Transverse colon (tissue), 4 donors: ENCODE results near the gene GRIK4. TPM values are rescaled to one million over a fixed set of nuclear protein-coding genes. Genes with fewer than 3 reads are reported as not detected.
"Not testable (repeated sequence)": the region's sequence is repeated elsewhere in the genome, so short reads cannot be mapped to it uniquely, and the experiment has no call there.

Experiments
- DNase-seq: peaks from one replicate; pipeline ENCODE4 v3.0.0-alpha.2; 2019
- H3K27ac ChIP-seq, 4 donors: fragments of 200-600 bp; sonication (generic); 2 replicates each; pipeline ENCODE4 v1.5.1; 2016 to 2018; ENCODE audit warnings: inconsistent platforms in 4 of 4
- H3K27me3 ChIP-seq: fragments of 200-600 bp; sonication (generic); 2 replicates; pipeline ENCODE4 v1.5.1; 2017; ENCODE audit warnings: inconsistent platforms
- H3K36me3 ChIP-seq, 4 donors: fragments of 200-600 bp; sonication (generic); 2 replicates each; pipeline ENCODE4 v1.5.1; 2017 to 2019; ENCODE audit warnings: inconsistent platforms in 4 of 4
- H3K4me1 ChIP-seq, 4 donors: fragments of 200-600 bp; sonication (generic); 2 replicates each; pipeline ENCODE4 v1.5.1; 2017 to 2020; ENCODE audit warnings: inconsistent platforms in 4 of 4
- H3K4me3 ChIP-seq, 4 donors: fragments of 200-600 bp; sonication (generic); 1 replicate in 1 of 4; 2 replicates in 3 of 4; pipeline versions ENCODE4 v1.5.1 to v1.6.1; 2017 to 2019; ENCODE audit warnings: inconsistent platforms in 4 of 4
- H3K9me3 ChIP-seq, 2 donors: fragments of 200-600 bp; sonication (generic); 2 replicates each; pipeline ENCODE4 v1.5.1; 2017 to 2019; ENCODE audit warnings: inconsistent platforms in 2 of 2
- EP300 ChIP-seq: sonication (generic); formaldehyde crosslinking; IDR thresholded peaks from one replicate; pipeline ENCODE4 v1.6.1; 2017; ENCODE audit warnings: antibody characterized with exemption, low read depth
- POLR2A ChIP-seq: fragments of 450-650 bp; IDR thresholded peaks from one replicate; pipeline ENCODE4 v1.6.1; 2016; ENCODE audit warnings: antibody characterized with exemption, mild to moderate bottlenecking, moderate library complexity
- POLR2AphosphoS5 ChIP-seq, 3 donors: sonication (generic); formaldehyde crosslinking; IDR thresholded peaks; one replicate each; pipeline ENCODE4 v1.6.1; 2016; ENCODE audit warnings: antibody characterized with exemption in 3 of 3
- WGBS, 2 donors: methylation state at CpG; one replicate each; pipeline ENCODE4 v1.1.5; 2018; ENCODE audit warnings: low coverage in 1 of 2; 5-methylcytosine and 5-hydroxymethylcytosine counted together
- in situ Hi-C, 4 donors: fragments of 200-750 bp; cut with MboI; loops; one replicate each; pipeline versions ENCODE4 v1.15.0 to v1.15.1; 2017; ENCODE audit warnings: low sequenced_read_pairs in 3 of 4, low pct_ligation_motif_present in 1 of 4, low pct_unique_long_range_greater_than_20kb in 1 of 4
- intact Hi-C: fragments of 100-400 bp; cut with DNase I; formaldehyde crosslinking; loops from one replicate; pipeline ENCODE4 v1.15.1; 2023; ENCODE audit warnings: low total_unique reads
- total RNA-seq, 4 donors: library from RNA; depleted of rRNA; stranded (reverse); fragments of >200 nt; gene quantifications; one replicate each; pipeline ENCODE4 v1.1.0, GENCODE V29; 2016
- TF ChIP-seq, protein P1 (sequence below), 5 experiments: fragments of 200-600 bp in 3 of 5; fragments of 450-650 bp in 2 of 5; sonication (generic) in 3 of 5; IDR thresholded peaks; 1 replicate in 2 of 5; 2 replicates in 3 of 5; pipeline ENCODE4 v1.5.1; 2016 to 2017; ENCODE audit warnings: antibody characterized with exemption in 5 of 5, inconsistent platforms in 3 of 5, mild to moderate bottlenecking in 2 of 5, moderate library complexity in 1 of 5

The GRIK4 gene
- total RNA-seq, 4 donors from 2014 or later, result 2.6 TPM; not detected in 3

DNA sequence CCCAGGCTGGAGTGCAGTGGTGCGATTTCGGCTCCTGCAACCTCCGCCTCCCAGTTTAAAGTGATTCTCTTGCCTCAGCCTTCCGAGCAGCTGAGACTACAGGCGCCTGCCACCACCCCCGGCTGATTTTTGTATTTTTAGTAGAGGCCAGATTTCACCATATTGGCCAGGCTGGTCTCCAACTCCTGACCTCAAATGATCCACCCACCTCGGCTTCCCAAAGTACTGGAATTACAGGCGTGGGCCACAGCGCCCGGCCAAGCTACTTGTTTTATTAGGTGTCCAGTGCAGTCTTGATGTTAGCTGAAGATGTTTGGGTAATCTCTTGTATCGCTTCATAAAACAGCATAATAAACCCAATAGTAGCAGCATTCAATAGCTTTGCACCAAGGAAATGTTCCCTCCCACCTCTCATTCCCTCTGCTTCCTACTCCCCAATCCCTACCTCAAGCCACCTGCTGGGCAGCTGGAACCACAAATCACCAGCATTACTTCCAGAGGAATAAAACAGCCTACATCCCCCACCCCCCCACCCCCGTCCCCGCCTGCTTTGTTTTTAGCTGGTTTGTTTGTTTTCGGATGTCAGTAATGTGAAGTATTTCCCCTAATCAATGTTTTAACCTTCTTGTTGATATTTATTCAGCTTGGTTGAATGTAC lies 11.0 kb upstream of the GRIK4 start:
- intact Hi-C loops, result no loop called here
- Histone ChIP-seq H3K36me3 (no peaks in the 10 kb centered on the region), H3K9me3 (no peaks in the 10 kb centered on the region), H3K27me3 (peaks cover 61% of the 10 kb centered on the region), H3K4me3 (no peak overlapping the region), H3K4me1 (no peaks in the 10 kb centered on the region), H3K27ac (no peak overlapping the region)
- in situ Hi-C loops, result loop anchor here in 3 of 4 donors (25.0 kb wide), 5 partner anchors 187 to 687 kb away; partner anchors contain the start of gene TECTA (in 1 of the 3)
- DNase-seq, result no peak
- TF ChIP-seq EP300 (no peak), POLR2A (no peak), POLR2AphosphoS5 (IDR thresholded peaks at IDR 0.05) (no peak)
- TF ChIP-seq, protein P1, sequence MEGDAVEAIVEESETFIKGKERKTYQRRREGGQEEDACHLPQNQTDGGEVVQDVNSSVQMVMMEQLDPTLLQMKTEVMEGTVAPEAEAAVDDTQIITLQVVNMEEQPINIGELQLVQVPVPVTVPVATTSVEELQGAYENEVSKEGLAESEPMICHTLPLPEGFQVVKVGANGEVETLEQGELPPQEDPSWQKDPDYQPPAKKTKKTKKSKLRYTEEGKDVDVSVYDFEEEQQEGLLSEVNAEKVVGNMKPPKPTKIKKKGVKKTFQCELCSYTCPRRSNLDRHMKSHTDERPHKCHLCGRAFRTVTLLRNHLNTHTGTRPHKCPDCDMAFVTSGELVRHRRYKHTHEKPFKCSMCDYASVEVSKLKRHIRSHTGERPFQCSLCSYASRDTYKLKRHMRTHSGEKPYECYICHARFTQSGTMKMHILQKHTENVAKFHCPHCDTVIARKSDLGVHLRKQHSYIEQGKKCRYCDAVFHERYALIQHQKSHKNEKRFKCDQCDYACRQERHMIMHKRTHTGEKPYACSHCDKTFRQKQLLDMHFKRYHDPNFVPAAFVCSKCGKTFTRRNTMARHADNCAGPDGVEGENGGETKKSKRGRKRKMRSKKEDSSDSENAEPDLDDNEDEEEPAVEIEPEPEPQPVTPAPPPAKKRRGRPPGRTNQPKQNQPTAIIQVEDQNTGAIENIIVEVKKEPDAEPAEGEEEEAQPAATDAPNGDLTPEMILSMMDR (IDR thresholded peaks at IDR 0.05), result no peak
- WGBS, 2 donors, result 59 to 66% methylated on average over 11 to 14 of the region's 14 CpGs

DNA sequence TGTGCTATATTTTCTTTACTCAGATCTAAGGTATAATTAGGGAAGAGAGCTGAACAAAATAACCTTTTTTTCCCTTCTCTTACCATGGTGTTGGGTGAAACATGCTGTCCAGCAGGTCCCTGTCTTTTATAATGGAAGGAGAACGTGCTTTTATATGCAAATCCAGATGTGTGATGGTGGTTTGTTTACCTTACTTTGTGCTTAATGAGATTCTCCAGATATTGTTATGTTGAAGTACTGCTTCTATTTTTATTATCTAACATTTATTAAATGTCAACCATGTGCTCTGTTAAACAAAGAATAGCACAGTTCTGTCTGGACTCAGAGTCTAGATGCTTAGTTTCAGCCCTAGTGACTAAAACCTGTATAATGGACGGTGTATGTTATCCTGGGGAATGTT lies 10.1 kb upstream of the GRIK4 start:
- DNase-seq, result no peak
- 31 to 50% methylated on average over 2 of the region's 2 CpGs for WGBS, 2 donors
- in situ Hi-C loops (loop anchor here in 3 of 4 donors (25.0 kb wide), 5 partner anchors 186 to 686 kb away; partner anchors contain the start of gene TECTA (in 1 of the 3)), intact Hi-C loops (no loop called here)
- no peak for TF ChIP-seq POLR2A
- no peak for TF ChIP-seq POLR2AphosphoS5 (IDR thresholded peaks at IDR 0.05)
- TF ChIP-seq, protein P1 (IDR thresholded peaks at IDR 0.05), result no peak
- TF ChIP-seq EP300, result no peak
- Histone ChIP-seq H3K27ac (no peak overlapping the region), H3K27me3 (peaks cover 70% of the 10 kb centered on the region), H3K4me3 (no peak overlapping the region), H3K9me3 (no peaks in the 10 kb centered on the region), H3K36me3 (no peaks in the 10 kb centered on the region), H3K4me1 (no peaks in the 10 kb centered on the region)

DNA sequence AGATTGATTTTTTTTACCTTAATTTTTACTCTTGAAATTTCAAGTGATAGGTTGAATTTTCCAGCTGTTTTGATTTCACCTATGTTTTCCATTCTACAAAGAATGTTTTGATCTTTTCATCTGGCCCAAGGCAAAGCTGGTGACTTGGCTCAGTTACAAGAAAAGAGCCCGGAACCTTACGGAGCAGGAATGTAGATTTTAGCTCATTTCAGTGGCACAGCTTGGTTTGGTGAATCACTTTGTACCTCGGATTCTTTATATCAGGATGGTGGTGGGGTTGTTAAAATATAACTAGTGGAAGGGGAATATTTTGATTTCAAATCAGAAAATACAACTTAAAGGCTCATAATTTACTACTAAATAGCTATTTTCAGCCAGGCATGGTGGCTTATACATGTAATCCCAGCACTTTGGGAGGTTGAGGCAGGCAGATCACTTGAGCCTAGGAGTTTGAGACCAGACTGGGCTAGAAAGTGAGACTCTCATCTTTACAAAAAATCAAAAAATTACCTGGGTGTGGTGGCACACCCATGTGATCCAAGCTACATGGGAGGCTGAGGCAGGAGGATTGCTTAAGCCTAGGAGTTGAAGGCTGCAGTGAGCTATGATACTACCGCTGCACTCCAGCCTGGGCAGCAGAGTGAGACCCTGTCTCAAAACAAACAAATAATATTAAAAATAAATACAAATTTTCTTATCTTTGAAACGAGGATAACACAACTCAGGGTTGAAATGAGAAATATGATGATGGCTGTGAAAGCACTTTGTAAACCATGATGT lies 9.4 kb upstream of the GRIK4 start:
- no peak for DNase-seq
- in situ Hi-C loops, result loop anchor here in 3 of 4 donors (25.0 kb wide), 5 partner anchors 185 to 685 kb away; partner anchors contain the start of gene TECTA (in 1 of the 3)
- Histone ChIP-seq H3K9me3 (no peaks in the 10 kb centered on the region), H3K4me3 (no peak overlapping the region), H3K36me3 (no peaks in the 10 kb centered on the region), H3K4me1 (no peaks in the 10 kb centered on the region), H3K27me3 (peaks cover 77% of the 10 kb centered on the region), H3K27ac (no peak overlapping the region)
- 64 to 71% methylated on average over 3 to 5 of the region's 5 CpGs for WGBS, 2 donors
- intact Hi-C loops, result no loop called here
- TF ChIP-seq POLR2A, result no peak

DNA sequence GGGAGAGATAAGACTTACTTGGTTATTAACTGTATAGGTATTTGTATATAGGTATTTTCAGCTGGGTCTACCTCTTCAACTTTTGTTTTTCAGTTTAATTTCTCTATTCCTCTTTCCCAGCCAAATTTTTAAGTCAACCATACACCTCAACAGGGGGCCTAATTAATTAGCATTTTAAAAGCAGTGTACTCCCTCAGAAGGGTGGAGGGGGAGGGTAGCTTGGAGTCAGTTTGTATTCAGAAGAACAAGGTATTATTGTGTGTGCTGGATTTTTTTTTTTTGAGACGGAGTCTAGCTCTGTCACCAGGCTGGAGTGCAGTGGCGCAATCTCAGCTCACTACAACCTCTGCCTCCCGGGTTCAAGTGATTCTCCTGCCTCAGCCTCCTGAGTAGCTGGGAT lies 8.0 kb upstream of the GRIK4 start:
- in situ Hi-C loops, result loop anchor here in 3 of 4 donors (25.0 kb wide), 5 partner anchors 184 to 684 kb away; partner anchors contain the start of gene TECTA (in 1 of the 3)
- 82% methylated on average over 3 of the region's 3 CpGs; no CpG with 5 or more reads in 1 of the 2 donors for WGBS, 2 donors
- H3K36me3 ChIP-seq, H3K27ac ChIP-seq, H3K4me3 ChIP-seq, DNase-seq, intact Hi-C loops, H3K4me1 ChIP-seq, H3K9me3 ChIP-seq: not testable (repeated sequence)
- H3K27me3 ChIP-seq, result peaks cover 89% of the 10 kb centered on the region

DNA sequence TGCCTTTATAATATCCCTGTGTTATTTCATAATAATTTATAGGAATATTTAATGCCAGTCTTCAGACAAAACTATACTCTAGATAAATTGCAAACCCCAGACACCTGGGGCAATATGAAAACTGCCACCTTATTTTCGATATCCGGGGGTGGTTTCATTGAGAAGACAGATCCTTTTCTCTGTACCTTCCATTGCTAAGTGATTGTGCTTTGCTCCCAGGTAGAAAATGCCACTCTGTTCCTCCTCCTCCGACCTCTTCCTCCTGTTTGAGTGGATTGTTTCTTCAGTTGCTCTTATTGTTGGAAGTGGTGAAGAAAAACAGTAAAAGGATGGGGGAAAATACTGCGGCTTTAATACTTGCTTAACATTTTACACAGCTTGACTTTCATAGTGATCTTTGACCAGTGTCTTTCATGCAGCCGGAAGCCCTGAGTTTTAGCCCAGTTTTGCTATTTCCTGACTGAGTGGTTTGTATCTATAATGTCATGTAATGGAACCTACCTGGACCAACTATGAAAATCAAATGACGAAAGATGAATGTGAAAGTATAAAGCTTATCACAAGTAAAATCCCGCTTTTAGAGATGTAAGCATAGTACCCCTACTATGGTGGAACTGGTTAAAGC lies 5.6 kb upstream of the GRIK4 start:
- no peaks in the 10 kb centered on the region for H3K4me1 ChIP-seq
- no peak overlapping the region for H3K27ac ChIP-seq
- no peaks in the 10 kb centered on the region for H3K9me3 ChIP-seq
- TF ChIP-seq POLR2AphosphoS5 (IDR thresholded peaks at IDR 0.05) (no peak), POLR2A (no peak), EP300 (no peak)
- TF ChIP-seq, protein P1 (IDR thresholded peaks at IDR 0.05), result no peak
- DNase-seq, result no peak
- peaks cover 91% of the 10 kb centered on the region for H3K27me3 ChIP-seq
- no peaks in the 10 kb centered on the region for H3K36me3 ChIP-seq
- WGBS, 2 donors, result 78 to 83% methylated on average over 7 of the region's 7 CpGs
- in situ Hi-C loops (loop anchor here in 3 of 4 donors (5.0 to 25.0 kb wide), 6 partner anchors 181 to 681 kb away; partner anchors contain the start of gene TECTA (in 1 of the 3)), intact Hi-C loops (no loop called here)
- no peak overlapping the region for H3K4me3 ChIP-seq
